ENCODE results near the gene COL25A1.

DNA sequence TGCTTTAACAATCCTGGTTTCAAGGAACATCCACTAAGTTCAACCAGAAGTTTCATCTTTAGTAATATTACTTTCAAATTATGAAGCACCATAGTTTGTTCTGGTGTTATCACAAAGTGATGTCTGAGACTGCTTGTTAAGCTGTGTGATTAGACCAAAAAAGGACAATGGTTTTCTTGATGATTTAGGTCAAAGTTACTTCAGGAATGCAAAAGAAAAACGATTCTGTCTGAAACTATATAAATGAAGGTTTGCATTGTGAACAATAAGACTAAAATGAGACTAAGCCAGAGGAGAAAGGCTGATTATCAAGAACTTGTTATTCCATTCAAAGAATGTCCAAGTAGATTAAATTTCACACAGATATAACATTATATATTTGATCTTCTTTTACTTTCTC, 417.2 kb downstream of the COL25A1 start:
- TF ChIP-seq POLR2AphosphoS5 (IDR thresholded peaks at IDR 0.05; ENCODE audit: insufficient read depth, low read depth, low read length) (no peak), POLR2A (IDR thresholded peaks at IDR 0.05; ENCODE audit: low read depth, low read length) (no peak), GATA2 (IDR thresholded peaks at IDR 0.05; ENCODE audit: insufficient read depth, insufficient read length, low read depth, low read length) (no peak), JUN (IDR thresholded peaks at IDR 0.05; ENCODE audit: borderline replicate concordance, insufficient read depth, insufficient read length, low read depth) (no peak)
- TF ChIP-seq, protein P1, sequence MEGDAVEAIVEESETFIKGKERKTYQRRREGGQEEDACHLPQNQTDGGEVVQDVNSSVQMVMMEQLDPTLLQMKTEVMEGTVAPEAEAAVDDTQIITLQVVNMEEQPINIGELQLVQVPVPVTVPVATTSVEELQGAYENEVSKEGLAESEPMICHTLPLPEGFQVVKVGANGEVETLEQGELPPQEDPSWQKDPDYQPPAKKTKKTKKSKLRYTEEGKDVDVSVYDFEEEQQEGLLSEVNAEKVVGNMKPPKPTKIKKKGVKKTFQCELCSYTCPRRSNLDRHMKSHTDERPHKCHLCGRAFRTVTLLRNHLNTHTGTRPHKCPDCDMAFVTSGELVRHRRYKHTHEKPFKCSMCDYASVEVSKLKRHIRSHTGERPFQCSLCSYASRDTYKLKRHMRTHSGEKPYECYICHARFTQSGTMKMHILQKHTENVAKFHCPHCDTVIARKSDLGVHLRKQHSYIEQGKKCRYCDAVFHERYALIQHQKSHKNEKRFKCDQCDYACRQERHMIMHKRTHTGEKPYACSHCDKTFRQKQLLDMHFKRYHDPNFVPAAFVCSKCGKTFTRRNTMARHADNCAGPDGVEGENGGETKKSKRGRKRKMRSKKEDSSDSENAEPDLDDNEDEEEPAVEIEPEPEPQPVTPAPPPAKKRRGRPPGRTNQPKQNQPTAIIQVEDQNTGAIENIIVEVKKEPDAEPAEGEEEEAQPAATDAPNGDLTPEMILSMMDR (IDR thresholded peaks at IDR 0.05; ENCODE audit: extremely low read depth in 1 of 2, insufficient read depth in 1 of 2, low read depth in 1 of 2, low read length in 2 of 2): no peak
